GM12878 (cell line): ENCODE results near the gene SERPINE1. TPM values are rescaled to one million over a fixed set of nuclear protein-coding genes. Genes with fewer than 3 reads are reported as not detected.

Experiments used
- ATAC-seq: fragments of 200-7000 bp; cut with Tn5 transposase; 3 replicates; pipeline ENCODE4 v1.9.1; 2020; ENCODE audit warnings: mild to moderate bottlenecking, moderate library complexity
- BruUV-seq: library from RNA; stranded (reverse); fragments of 400-500 nt; replicated peaks from 2 replicates; lab custom pipeline; 2021; lab: Mats Ljungman, UMichigan
- CTCF ChIA-PET: fragments of 300-600 bp; sonication (Branson Sonifier 250); formaldehyde crosslinking; extraction: SDS; loops from one replicate; lab custom pipeline; 2021; ENCODE audit warnings: inconsistent platforms; lab: Yijun Ruan, JAX
- POLR2A ChIA-PET: fragments of 350-600 bp; formaldehyde crosslinking; extraction: SDS; loops from one replicate; lab custom pipeline; 2021; ENCODE audit warnings: inconsistent platforms; lab: Charles Lee
- RAD21 ChIA-PET: fragments of 300-600 bp; sonication (Branson Sonifier 250); formaldehyde crosslinking; loops from one replicate; lab custom pipeline; 2023; ENCODE audit warnings: antibody characterized with exemption; ENCODE audit not compliant: unreplicated experiment; lab: Charles Lee
- SMC1A ChIA-PET: fragments of 300-600 bp; sonication (Branson Sonifier 250); formaldehyde crosslinking; loops from one replicate; lab custom pipeline; 2023; ENCODE audit not compliant: unreplicated experiment, uncharacterized antibody; lab: Charles Lee
- DNase-seq: peaks from one replicate; pipeline ENCODE4 v3.0.0-alpha.2; 2011; ENCODE audit warnings: low read depth, low spot score
- FAIRE-seq: peaks from 3 replicates; lab custom pipeline; 2011; peaks lifted over from hg19 to GRCh38; lab: Jason Lieb, UNC
- H2AFZ ChIP-seq: 2 replicates; pipeline ENCODE4 v1.6.0; 2011; ENCODE audit warnings: low read depth, low read length, control low read depth; ENCODE audit not compliant: control insufficient read depth
- H3K27ac ChIP-seq: 2 replicates; pipeline ENCODE4 v1.5.1; 2011; ENCODE audit warnings: control low read depth; ENCODE audit not compliant: control insufficient read depth, insufficient read depth
- H3K27me3 ChIP-seq, 2 experiments: replicated peaks in 1 of 2; 2 replicates each; pipeline versions ENCODE4 v1.6.0 to v1.6.1; 2011; ENCODE audit warnings: low read length in 1 of 2; ENCODE audit not compliant: control insufficient read depth in 2 of 2, insufficient read depth in 2 of 2
- H3K36me3 ChIP-seq, 2 experiments: 2 replicates each; pipeline ENCODE4 v1.5.1; 2011; ENCODE audit warnings: low read length in 1 of 2; ENCODE audit not compliant: control insufficient read depth in 2 of 2, insufficient read depth in 2 of 2
- H3K4me1 ChIP-seq: 2 replicates; pipeline ENCODE4 v1.6.1; 2011; ENCODE audit warnings: mild to moderate bottlenecking, low read length, moderate library complexity, mixed read lengths; ENCODE audit not compliant: control insufficient read depth, insufficient read depth
- H3K4me2 ChIP-seq: 2 replicates; pipeline ENCODE4 v1.6.0; 2011; ENCODE audit warnings: control low read depth; ENCODE audit not compliant: control insufficient read depth, insufficient read depth
- H3K4me3 ChIP-seq: fragments of 200-600 bp; sonication (generic); 2 replicates; pipeline ENCODE4 v1.5.1; 2016
- H3K79me2 ChIP-seq: 2 replicates; pipeline ENCODE4 v1.6.0; 2011; ENCODE audit warnings: low read length; ENCODE audit not compliant: control insufficient read depth, insufficient read depth
- H3K9ac ChIP-seq: 2 replicates; pipeline ENCODE4 v1.8.0; 2011; ENCODE audit warnings: low read length, control low read depth, mixed read lengths; ENCODE audit not compliant: control insufficient read depth, insufficient read depth
- H3K9me3 ChIP-seq: replicated peaks from 3 replicates; pipeline ENCODE4 v1.5.1; 2011; ENCODE audit warnings: mild to moderate bottlenecking, low read length; ENCODE audit not compliant: control insufficient read depth, insufficient read depth
- H4K20me1 ChIP-seq: 2 replicates; pipeline ENCODE4 v1.6.0; 2011; ENCODE audit not compliant: control insufficient read depth, insufficient read depth
- ASH2L ChIP-seq: fragments of 300-600, 200-600 bp; sonication (generic); IDR thresholded peaks from 2 replicates; pipeline ENCODE4 v1.6.1; 2017; ENCODE audit warnings: low read depth, mild to moderate bottlenecking, borderline replicate concordance
- BRCA1 ChIP-seq: IDR thresholded peaks from 2 replicates; pipeline ENCODE4 v1.6.1; 2011; ENCODE audit warnings: low read depth, low read length, improper control_type of control experiment
- FOXM1 ChIP-seq: IDR thresholded peaks from 2 replicates; pipeline ENCODE4 v1.6.1; 2012; ENCODE audit warnings: low read depth, mild to moderate bottlenecking, inconsistent platforms, low read length, moderate library complexity
- HSF1 ChIP-seq: fragments of 150-350 bp; IDR thresholded peaks from 2 replicates; pipeline ENCODE4 v1.6.1; 2014; ENCODE audit warnings: mild to moderate bottlenecking, low read depth, low read length
- IKZF1 ChIP-seq: fragments of 450-650 bp; conservative IDR thresholded peaks from 2 replicates; pipeline ENCODE4 v1.6.1; 2017; ENCODE audit warnings: antibody characterized with exemption, mild to moderate bottlenecking
- IRF3 ChIP-seq: fragments of 450-650 bp; IDR thresholded peaks from 2 replicates; pipeline ENCODE4 v1.6.1; 2014; ENCODE audit warnings: mild to moderate bottlenecking
- JUND ChIP-seq: IDR thresholded peaks from 2 replicates; pipeline ENCODE4 v1.6.1; 2012; ENCODE audit warnings: low read depth, mild to moderate bottlenecking, low read length, improper control_type of control experiment, moderate library complexity
- MEF2B ChIP-seq: fragments of 450-650 bp; IDR thresholded peaks from 2 replicates; pipeline ENCODE4 v1.6.1; 2018; ENCODE audit warnings: mild to moderate bottlenecking, moderate library complexity; ENCODE audit not compliant: partially characterized antibody, poor library complexity, severe bottlenecking
- MXI1 ChIP-seq: fragments of 150-350 bp; IDR thresholded peaks from 2 replicates; pipeline ENCODE4 v1.6.1; 2011; ENCODE audit warnings: low read depth, mild to moderate bottlenecking, inconsistent platforms, low read length, improper control_type of control experiment
- NRF1 ChIP-seq: conservative IDR thresholded peaks from 2 replicates; pipeline ENCODE4 v1.6.1; 2011; ENCODE audit warnings: mild to moderate bottlenecking, low read depth, low read length, improper control_type of control experiment
- USF1 ChIP-seq: IDR thresholded peaks from 2 replicates; pipeline ENCODE4 v1.6.1; 2011; ENCODE audit warnings: borderline replicate concordance, low read depth, mild to moderate bottlenecking, moderate library complexity, mixed read lengths, low read length; ENCODE audit not compliant: insufficient read depth; ENCODE audit errors: extremely low read length
- WRNIP1 ChIP-seq: IDR thresholded peaks from 2 replicates; pipeline ENCODE4 v1.6.1; 2011; ENCODE audit warnings: low read depth, low read length, improper control_type of control experiment, borderline replicate concordance
- ZNF274 ChIP-seq: IDR thresholded peaks from one replicate; pipeline ENCODE4 v1.8.0; 2011; ENCODE audit not compliant: insufficient read length, insufficient read depth
- ZNF687 ChIP-seq: fragments of 450-650 bp; IDR thresholded peaks from 2 replicates; pipeline ENCODE4 v1.6.1; 2017; ENCODE audit warnings: mild to moderate bottlenecking, moderate library complexity
- WGBS: methylation state at CpG from one replicate; pipeline ENCODE4 v1.1.6; 2016; ENCODE audit warnings: low lambda C conversion rate; ENCODE audit not compliant: insufficient replicate concordance, insufficient coverage; ENCODE audit errors: missing lambda C conversion rate; 5-methylcytosine and 5-hydroxymethylcytosine counted together
- in situ Hi-C: fragments of 300-500 bp; cut with MboI; formaldehyde crosslinking; loops from 9 replicates; pipeline ENCODE4 v1.14.3; 2018; ENCODE audit warnings: mixed read lengths
- intact Hi-C: fragments of 100-400 bp; cut with micrococcal nuclease; formaldehyde crosslinking; loops from one replicate; pipeline ENCODE4 v1.14.2; 2022; ENCODE audit not compliant: unreplicated experiment
- polyA plus RNA-seq, 11 experiments: library from polyadenylated mRNA; depleted of rRNA in 4 of 11; unstranded in 6 of 11; stranded (reverse) in 5 of 11; fragments of >200 nt; fragmentation: Nextera tagmentation in 4 of 11; fragmentation: Illumina TruSeq in 1 of 11; extraction: Ambion mirVana in 4 of 11; extraction: Trizol in 1 of 11; gene quantifications; 1 replicate in 1 of 11; 2 replicates in 10 of 11; pipeline versions ENCODE4 v1.2.1 to v1.2.3, GENCODE V29; 2011 to 2016; ENCODE audit warnings: inconsistent platforms in 2 of 11, missing spikeins in 2 of 11, low read depth in 1 of 11
- total RNA-seq, 4 experiments: library from RNA; depleted of rRNA in 3 of 4; stranded (reverse); fragments of >200 nt in 3 of 4; fragmentation: Illumina TruSeq in 1 of 4; extraction: Trizol in 1 of 4; gene quantifications; 2 replicates each; pipeline versions ENCODE4 v1.2.1 to v1.2.3, GENCODE V29; 2013 to 2021

Gene SERPINE1
- total and polyA plus RNA-seq, 10 of the 15 experiments (the other 5 are each of a cell fraction or from before 2014, with no cell fraction given), result 0.20 to 2.4 (median 0.44) TPM

GRCh38 chr7:101096331-101096956 lies 30.5 kb upstream of the SERPINE1 start:
- CTCF ChIA-PET, result interaction anchor here (0.8 to 1.4 kb wide), 9 partner anchors 11 to 186 kb away, joined by 3 to 7 read pairs (median 4); no protein-coding TSS in a partner anchor
- DNase-seq (no peak), ATAC-seq (no peak), FAIRE-seq (peak; percentile 52)
- intact Hi-C loops, result loop anchor here (5.0 kb wide), 1 partner anchor 96 kb away; no protein-coding TSS in a partner anchor
- in situ Hi-C loops, result no loop called here
- no peak overlapping the region for H3K4me3 ChIP-seq
- no peaks in the 10 kb centered on the region for H3K4me1 ChIP-seq
- H3K9me3 ChIP-seq, result no peaks in the 10 kb centered on the region
- POLR2A ChIA-PET, result no interaction called here
- no peak overlapping the region for H3K27ac ChIP-seq
- H4K20me1 ChIP-seq, result 0 out of 2 replicates have a peak, but pooled peaks cover 3% of the 10 kb centered on the region
- no peaks in the 10 kb centered on the region for H3K27me3 ChIP-seq
- WGBS, result 57% methylated on average over 6 of the region's 6 CpGs
- H3K4me2 ChIP-seq, result no peak overlapping the region
- H2AFZ ChIP-seq, result no peak overlapping the region
- SMC1A ChIA-PET, result interaction anchor here (0.7 to 1.7 kb wide), 5 partner anchors 11 to 48 kb away, joined by 3 to 5 read pairs (median 4); partner anchors contain the start of gene TRIM56
- H3K36me3 ChIP-seq, result no peaks in the 10 kb centered on the region
- no TSS peak for BruUV-seq
- H3K79me2 ChIP-seq, result no peaks in the 10 kb centered on the region
- H3K9ac ChIP-seq, result no peak overlapping the region
- RAD21 ChIA-PET, result interaction anchor here (0.8 to 1.3 kb wide), 3 partner anchors 11 to 41 kb away, joined by 3 to 4 read pairs (median 3); partner anchors contain the start of gene TRIM56
- no peak for TF ChIP-seq JUND
- TF ChIP-seq BRCA1, result no peak
- no peak for TF ChIP-seq MXI1
- no peak for TF ChIP-seq ASH2L
- TF ChIP-seq ZNF274, result no peak
- TF ChIP-seq MEF2B, result no peak
- TF ChIP-seq ZNF687, result no peak
- TF ChIP-seq HSF1, result no peak
- TF ChIP-seq WRNIP1, result no peak
- TF ChIP-seq NRF1, result no peak
- TF ChIP-seq FOXM1, result no peak
- no peak for TF ChIP-seq USF1
- no peak for TF ChIP-seq IRF3
- no peak for TF ChIP-seq IKZF1
